HEK293 (cell line): ENCODE results near the gene H2BK1.
A peak's percentile ranks its signal among the peaks of the same experiment; 100 is the strongest.

Experiments
- CTCF ChIA-PET: fragments of 350-600 bp; formaldehyde crosslinking; extraction: SDS; loops from one replicate; lab custom pipeline; 2021; ENCODE audit warnings: antibody characterized with exemption; lab: Yijun Ruan, JAX
- POLR2A ChIA-PET: fragments of 300-600 bp; formaldehyde crosslinking; extraction: SDS; loops from one replicate; lab custom pipeline; 2020; ENCODE audit warnings: antibody characterized with exemption, inconsistent platforms; lab: Yijun Ruan, JAX
- H3K27ac ChIP-seq: fragments of 200-500 bp; sonication (Bioruptor generic); 2 replicates; pipeline ENCODE4 v1.5.1; 2014; ENCODE audit warnings: low read depth, low read length, control low read depth, inconsistent platforms; ENCODE audit errors: extremely low read depth
- H3K36me3 ChIP-seq, 2 experiments: fragments of 200-500 bp in 1 of 2; sonication (Bioruptor generic) in 1 of 2; 1 replicate in 1 of 2; 2 replicates in 1 of 2; pipeline ENCODE4 v1.5.1; 2014 to 2017; ENCODE audit warnings: inconsistent platforms in 2 of 2, low read length in 2 of 2; ENCODE audit not compliant: control insufficient read depth in 2 of 2, insufficient read depth in 1 of 2
- H3K4me1 ChIP-seq: fragments of 200-500 bp; sonication (Bioruptor generic); 2 replicates; pipeline ENCODE4 v1.5.1; 2014; ENCODE audit warnings: mild to moderate bottlenecking, low read length, inconsistent platforms; ENCODE audit not compliant: control insufficient read depth, insufficient read depth
- H3K4me3 ChIP-seq: 2 replicates; pipeline ENCODE4 v1.5.1; 2011; ENCODE audit warnings: low read depth, mild to moderate bottlenecking, control low read depth, low read length, moderate library complexity
- H3K9me3 ChIP-seq: fragments of 200-500 bp; sonication (Bioruptor generic); 2 replicates; pipeline ENCODE4 v1.5.1; 2014; ENCODE audit warnings: low read depth, low read length, inconsistent platforms; ENCODE audit not compliant: control insufficient read depth, insufficient read depth
- AEBP2 ChIP-seq: fragments of 450-650 bp; formaldehyde crosslinking; IDR thresholded peaks from 2 replicates; pipeline ENCODE4 v1.5.1; 2016; ENCODE audit warnings: missing biosample characterization, missing genetic modification characterization, borderline replicate concordance
- EGR2 ChIP-seq: fragments of 450-650 bp; formaldehyde crosslinking; IDR thresholded peaks from 2 replicates; pipeline ENCODE4 v1.5.1; 2016; ENCODE audit warnings: low read depth, missing biosample characterization, missing genetic modification characterization
- MYNN ChIP-seq: fragments of 450-650 bp; formaldehyde crosslinking; IDR thresholded peaks from 2 replicates; pipeline ENCODE4 v1.5.1; 2016; ENCODE audit warnings: missing biosample characterization, missing genetic modification characterization, borderline replicate concordance
- PRDM1 ChIP-seq: fragments of 450-650 bp; formaldehyde crosslinking; IDR thresholded peaks from 2 replicates; pipeline ENCODE4; 2016; ENCODE audit warnings: missing biosample characterization, missing genetic modification characterization
- PRDM10 ChIP-seq: fragments of 450-650 bp; formaldehyde crosslinking; IDR thresholded peaks from 2 replicates; pipeline ENCODE4 v1.5.1; 2016; ENCODE audit warnings: missing biosample characterization, missing genetic modification characterization
- SALL2 ChIP-seq: fragments of 450-650 bp; formaldehyde crosslinking; IDR thresholded peaks from 2 replicates; pipeline ENCODE4 v1.5.0; 2017; ENCODE audit warnings: missing biosample characterization, mild to moderate bottlenecking, missing genetic modification characterization, borderline replicate concordance
- SETDB1 ChIP-seq: IDR thresholded peaks from one replicate; pipeline ENCODE4 v1.6.1; 2017; ENCODE audit warnings: mild to moderate bottlenecking, low read length, moderate library complexity, mixed read lengths; ENCODE audit not compliant: insufficient read length
- SP2 ChIP-seq: fragments of 450-650 bp; formaldehyde crosslinking; IDR thresholded peaks from 2 replicates; pipeline ENCODE4 v1.5.1; 2016; ENCODE audit warnings: missing biosample characterization, missing genetic modification characterization
- YY1 ChIP-seq: fragments of 450-650 bp; formaldehyde crosslinking; IDR thresholded peaks from 2 replicates; pipeline ENCODE4 v1.5.1; 2018; ENCODE audit warnings: missing biosample characterization, missing genetic modification characterization
- ZBTB17 ChIP-seq: fragments of 450-650 bp; formaldehyde crosslinking; IDR thresholded peaks from 2 replicates; pipeline ENCODE4 v1.5.1; 2016; ENCODE audit warnings: missing biosample characterization, missing genetic modification characterization
- ZBTB48 ChIP-seq: fragments of 450-650 bp; formaldehyde crosslinking; IDR thresholded peaks from 2 replicates; pipeline ENCODE4 v1.5.1; 2016; ENCODE audit warnings: missing biosample characterization, missing genetic modification characterization
- ZIC2 ChIP-seq: fragments of 450-650 bp; formaldehyde crosslinking; IDR thresholded peaks from 2 replicates; pipeline ENCODE4 v1.5.1; 2016; ENCODE audit warnings: missing biosample characterization, missing genetic modification characterization
- ZNF19 ChIP-seq: fragments of 450-650 bp; formaldehyde crosslinking; IDR thresholded peaks from 2 replicates; pipeline ENCODE4; 2016; ENCODE audit warnings: missing biosample characterization, missing genetic modification characterization, low read depth
- ZNF223 ChIP-seq: fragments of 450-650 bp; formaldehyde crosslinking; IDR thresholded peaks from 2 replicates; pipeline ENCODE4 v1.5.1; 2016; ENCODE audit warnings: missing biosample characterization, missing genetic modification characterization
- ZNF311 ChIP-seq: fragments of 450-650 bp; formaldehyde crosslinking; IDR thresholded peaks from 2 replicates; pipeline ENCODE4 v1.5.1; 2017; ENCODE audit warnings: missing biosample characterization, missing genetic modification characterization, borderline replicate concordance
- ZNF366 ChIP-seq: fragments of 450-650 bp; formaldehyde crosslinking; conservative IDR thresholded peaks from 2 replicates; pipeline ENCODE4 v1.5.1; 2016; ENCODE audit warnings: missing biosample characterization, missing genetic modification characterization
- ZNF398 ChIP-seq: fragments of 450-650 bp; formaldehyde crosslinking; IDR thresholded peaks from 2 replicates; pipeline ENCODE4 v1.5.1; 2017; ENCODE audit warnings: missing biosample characterization, missing genetic modification characterization
- ZNF423 ChIP-seq: fragments of 450-650 bp; formaldehyde crosslinking; IDR thresholded peaks from 2 replicates; pipeline ENCODE4 v1.5.1; 2016; ENCODE audit warnings: missing biosample characterization, missing genetic modification characterization
- ZNF426 ChIP-seq: fragments of 450-650 bp; formaldehyde crosslinking; IDR thresholded peaks from 2 replicates; pipeline ENCODE4 v1.5.1; 2017; ENCODE audit warnings: missing biosample characterization, missing genetic modification characterization, mild to moderate bottlenecking, inconsistent platforms, moderate library complexity
- ZNF488 ChIP-seq: fragments of 450-650 bp; formaldehyde crosslinking; IDR thresholded peaks from 2 replicates; pipeline ENCODE4 v1.5.1; 2016; ENCODE audit warnings: missing biosample characterization, missing genetic modification characterization
- ZNF544 ChIP-seq: fragments of 450-650 bp; formaldehyde crosslinking; IDR thresholded peaks from 2 replicates; pipeline ENCODE4 v1.5.0; 2017; ENCODE audit warnings: missing biosample characterization, missing genetic modification characterization
- ZNF561 ChIP-seq: fragments of 450-650 bp; IDR thresholded peaks from 2 replicates; pipeline ENCODE4 v1.5.1; 2018; ENCODE audit warnings: missing biosample characterization, missing genetic modification characterization, borderline replicate concordance
- ZNF658 ChIP-seq: fragments of 450-650 bp; formaldehyde crosslinking; IDR thresholded peaks from 2 replicates; pipeline ENCODE4; 2016; ENCODE audit warnings: missing biosample characterization, missing genetic modification characterization
- ZSCAN18 ChIP-seq: fragments of 450-650 bp; formaldehyde crosslinking; IDR thresholded peaks from 2 replicates; pipeline ENCODE4 v1.5.1; 2016; ENCODE audit warnings: missing biosample characterization, missing genetic modification characterization
- ZSCAN23 ChIP-seq: fragments of 450-650 bp; formaldehyde crosslinking; IDR thresholded peaks from 2 replicates; pipeline ENCODE4 v1.5.1; 2016; ENCODE audit warnings: missing biosample characterization, missing genetic modification characterization

Gene H2BK1

GRCh38 chr7:151168787-151169162 lies 41.5 kb downstream of the H2BK1 start:
- Histone ChIP-seq H3K9me3 (no peaks in the 10 kb centered on the region), H3K4me1 (no peaks in the 10 kb centered on the region), H3K36me3 (no peaks in the 10 kb centered on the region), H3K27ac (no peak overlapping the region), H3K4me3 (no peak overlapping the region)
- ChIA-PET POLR2A (no interaction called here), CTCF (interaction anchor here (0.6 to 2.6 kb wide), 10 partner anchors 11 to 679 kb away, joined by 4 to 20 read pairs (median 8); no protein-coding TSS in a partner anchor)
- no peak for TF ChIP-seq ZNF223 (tag by site-specific recombination)
- TF ChIP-seq YY1 (tag by site-specific recombination) = no peak

- H3K27ac ChIP-seq = peak overlapping the region; percentile 57; the same call in 1 of the 2 replicates
- peak overlapping the region; percentile 48 for H3K4me3 ChIP-seq
- no peaks in the 10 kb centered on the region for H3K36me3 ChIP-seq
- H3K4me1 ChIP-seq = no peaks in the 10 kb centered on the region
- POLR2A ChIA-PET = interaction anchor here (1.5 kb wide), 1 partner anchor 11 kb away, joined by 6 read pairs; no protein-coding TSS in a partner anchor
- CTCF ChIA-PET = interaction anchor here (0.6 to 2.5 kb wide), 15 partner anchors 10 to 679 kb away, joined by 3 to 13 read pairs (median 5); no protein-coding TSS in a partner anchor
- no peaks in the 10 kb centered on the region for H3K9me3 ChIP-seq
- TF ChIP-seq ZNF366 (tag by site-specific recombination) (peak; percentile 97), ZNF19 (tag by site-specific recombination) (no peak), ZSCAN18 (no peak), ZNF658 (tag by site-specific recombination) (no peak), AEBP2 (tag by site-specific recombination) (no peak), EGR2 (tag by site-specific recombination) (peak; percentile 13; the same call in 1 of the 2 replicates), PRDM10 (peak; percentile 84), SETDB1 (no peak), MYNN (tag by site-specific recombination) (no peak), ZNF561 (tag by site-specific recombination) (peak; percentile 39; the same call in 1 of the 2 replicates), ZNF426 (tag by site-specific recombination) (no peak), PRDM1 (tag by site-specific recombination) (peak; percentile 98), SP2 (tag by site-specific recombination) (peak; percentile 67), ZIC2 (tag by site-specific recombination) (peak; percentile 67), ZNF311 (tag by site-specific recombination) (no peak), ZNF544 (tag by site-specific recombination) (no peak), ZBTB48 (tag by site-specific recombination) (peak; percentile 94), ZSCAN23 (tag by site-specific recombination) (no peak), ZNF423 (tag by site-specific recombination) (peak; percentile 63; the same call in 1 of the 2 replicates), SALL2 (tag by site-specific recombination) (no peak), ZNF398 (tag by site-specific recombination) (peak; percentile 75), ZNF488 (tag by site-specific recombination) (no peak), ZBTB17 (tag by site-specific recombination) (no peak)
These were observed 42.1 kb downstream of the H2BK1 start for GRCh38 chr7:151168003-151168786.
